GM12873 (cell line): ENCODE measurements around the gene CREBBP.

Experiments
- TF ChIP-seq, protein P1 (sequence below): IDR thresholded peaks from 2 replicates; pipeline ENCODE4 v1.5.1; 2012; ENCODE audit warnings: low read depth, mild to moderate bottlenecking, moderate library complexity, low read length, control low read depth; ENCODE audit not compliant: insufficient read depth; ENCODE audit errors: missing control alignments

Gene CREBBP

DNA sequence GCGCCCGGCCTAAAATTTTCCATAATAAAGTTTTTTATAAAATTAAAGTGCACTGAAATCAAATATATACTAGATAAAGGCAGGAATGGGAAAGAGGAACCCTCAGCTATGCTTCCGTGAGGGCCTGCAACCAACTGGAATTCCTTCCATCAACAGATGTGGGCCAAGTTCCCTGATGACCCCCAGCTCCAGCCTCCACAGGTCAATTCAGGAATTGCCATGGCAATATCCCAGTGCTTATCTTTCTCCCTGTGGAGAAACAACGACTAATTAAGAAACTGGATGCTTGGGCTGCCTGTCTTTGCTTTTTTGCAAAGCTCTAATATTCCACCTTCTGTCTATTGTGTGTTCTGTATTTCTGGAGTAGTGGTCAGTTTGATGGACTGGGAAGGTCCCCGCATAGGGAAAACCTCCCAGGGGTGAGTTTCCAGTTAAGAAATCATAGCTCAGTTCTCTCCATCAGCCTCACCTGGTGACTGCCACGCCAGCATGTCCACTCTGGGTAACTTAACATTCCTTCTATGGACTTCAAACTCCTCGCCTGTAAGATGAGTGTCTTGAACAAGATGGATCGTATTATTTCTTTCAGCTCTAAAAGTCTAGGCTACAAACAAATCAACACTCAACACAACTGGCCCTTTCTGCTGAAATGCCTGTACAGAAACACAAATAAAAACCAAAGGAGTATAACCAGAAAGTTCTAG is 67.9 kb downstream of the CREBBP start:
- TF ChIP-seq, protein P1, sequence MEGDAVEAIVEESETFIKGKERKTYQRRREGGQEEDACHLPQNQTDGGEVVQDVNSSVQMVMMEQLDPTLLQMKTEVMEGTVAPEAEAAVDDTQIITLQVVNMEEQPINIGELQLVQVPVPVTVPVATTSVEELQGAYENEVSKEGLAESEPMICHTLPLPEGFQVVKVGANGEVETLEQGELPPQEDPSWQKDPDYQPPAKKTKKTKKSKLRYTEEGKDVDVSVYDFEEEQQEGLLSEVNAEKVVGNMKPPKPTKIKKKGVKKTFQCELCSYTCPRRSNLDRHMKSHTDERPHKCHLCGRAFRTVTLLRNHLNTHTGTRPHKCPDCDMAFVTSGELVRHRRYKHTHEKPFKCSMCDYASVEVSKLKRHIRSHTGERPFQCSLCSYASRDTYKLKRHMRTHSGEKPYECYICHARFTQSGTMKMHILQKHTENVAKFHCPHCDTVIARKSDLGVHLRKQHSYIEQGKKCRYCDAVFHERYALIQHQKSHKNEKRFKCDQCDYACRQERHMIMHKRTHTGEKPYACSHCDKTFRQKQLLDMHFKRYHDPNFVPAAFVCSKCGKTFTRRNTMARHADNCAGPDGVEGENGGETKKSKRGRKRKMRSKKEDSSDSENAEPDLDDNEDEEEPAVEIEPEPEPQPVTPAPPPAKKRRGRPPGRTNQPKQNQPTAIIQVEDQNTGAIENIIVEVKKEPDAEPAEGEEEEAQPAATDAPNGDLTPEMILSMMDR, result no peak

DNA sequence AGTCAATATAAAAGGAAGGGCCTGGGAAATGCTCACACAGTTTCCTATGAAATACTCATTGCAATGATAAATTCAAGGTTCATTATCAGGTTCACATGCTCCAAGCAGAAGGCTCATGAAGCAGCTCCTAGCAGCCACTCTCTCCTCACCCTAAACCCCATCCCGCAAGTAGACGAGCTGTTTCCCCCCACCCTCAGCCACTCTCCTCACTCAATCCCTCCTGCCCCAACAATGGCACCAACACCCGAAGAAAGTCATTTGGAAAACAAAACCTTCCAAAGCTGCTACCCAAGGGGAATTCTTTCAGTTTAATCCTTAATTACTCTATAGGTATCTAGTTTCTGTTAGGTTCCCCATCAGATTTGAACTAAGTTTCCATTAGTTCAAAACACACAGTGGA is 69.7 kb downstream of the CREBBP start:
- TF ChIP-seq, protein P1, result no peak

DNA sequence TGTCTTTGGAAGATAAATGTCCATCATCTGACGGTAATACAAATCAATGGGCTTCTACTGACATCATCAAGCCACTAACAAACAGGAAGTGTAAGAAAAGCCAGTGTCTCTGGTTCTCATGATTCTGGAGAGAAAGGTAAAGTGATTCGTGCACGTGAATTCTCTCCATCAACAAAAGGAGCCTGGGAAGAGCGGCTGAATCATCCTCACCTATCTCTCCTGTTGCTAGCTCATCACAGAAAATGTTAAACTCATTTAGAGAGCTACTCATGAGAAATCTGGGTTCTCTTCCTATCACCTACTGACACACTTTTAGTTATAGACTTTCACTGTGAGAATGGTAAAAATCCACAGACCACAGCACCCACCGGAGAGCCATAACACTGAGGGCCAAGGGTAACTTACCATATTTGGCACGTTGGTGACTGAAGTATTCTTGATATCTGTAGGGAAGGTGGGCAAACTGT is 70.3 kb downstream of the CREBBP start:
- TF ChIP-seq, protein P1, result no peak

DNA sequence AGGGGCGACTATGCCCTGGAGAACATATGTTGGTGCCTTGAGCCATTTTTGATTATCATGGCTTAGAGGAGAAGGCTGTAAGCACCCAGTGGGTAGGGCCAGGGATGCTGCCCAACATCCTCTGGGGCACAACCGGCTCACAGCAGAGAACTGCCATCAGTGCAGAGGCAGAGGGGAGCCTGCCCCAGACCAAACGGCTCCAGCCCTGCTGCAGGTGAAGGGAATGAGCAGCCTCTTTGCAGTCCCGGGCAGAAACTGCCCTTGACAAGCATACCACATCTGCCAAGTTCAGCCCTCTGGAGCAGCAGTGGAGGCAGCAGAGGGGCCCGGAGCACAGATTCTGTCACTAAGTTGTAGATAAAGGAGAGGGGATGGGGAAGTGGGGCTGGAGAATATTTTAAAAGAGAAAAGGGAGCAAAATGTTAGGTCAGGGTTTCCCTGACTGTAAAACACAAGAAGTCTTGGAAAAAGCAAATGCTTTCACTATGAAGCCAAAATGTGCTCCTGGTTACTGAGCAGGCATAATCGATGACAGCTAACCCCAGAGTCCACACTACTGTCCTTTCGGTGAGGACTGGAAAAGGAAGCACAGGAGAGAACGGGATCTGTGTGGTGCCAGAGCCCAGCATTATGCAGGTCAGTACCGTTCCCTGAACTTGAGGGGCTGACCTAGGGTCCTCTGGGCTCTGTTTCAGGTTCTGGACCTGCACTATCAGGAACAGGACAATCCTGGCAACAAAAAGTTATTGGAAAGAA is 72.0 kb downstream of the CREBBP start:
- TF ChIP-seq, protein P1, result no peak

DNA sequence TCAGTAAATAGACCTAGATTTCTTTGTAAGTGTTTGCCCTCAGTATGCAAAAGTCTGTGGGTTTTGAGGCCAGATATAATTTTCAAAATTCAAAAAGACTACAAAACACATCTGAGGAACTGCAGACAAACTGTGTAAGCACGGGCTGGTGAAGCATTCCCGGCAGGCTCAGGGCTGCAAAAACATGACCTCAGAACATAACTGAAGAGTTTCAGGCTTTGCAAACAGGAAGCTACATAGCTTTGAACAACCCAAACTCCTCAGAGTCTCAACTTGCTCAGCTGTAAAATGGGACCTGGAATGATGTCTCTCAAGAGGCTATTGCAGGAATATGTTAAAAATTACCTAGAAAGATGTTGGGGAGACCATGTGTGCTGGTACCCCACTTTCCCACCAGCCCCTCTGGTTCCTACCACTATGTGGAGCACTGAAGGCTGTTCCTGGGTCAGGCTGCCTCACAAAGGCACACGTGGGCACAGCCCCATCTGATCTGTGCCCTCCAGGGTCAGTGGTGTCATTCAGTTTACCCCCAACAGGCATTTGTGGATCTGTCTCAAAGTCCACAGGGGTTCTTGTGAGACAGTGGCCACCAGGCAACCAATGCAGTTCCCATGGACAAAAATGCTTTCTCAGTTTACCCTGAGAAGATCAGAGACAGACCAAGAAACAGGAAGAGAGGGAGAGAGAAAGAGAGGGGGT is 72.9 kb downstream of the CREBBP start:
- TF ChIP-seq, protein P1, result no peak

DNA sequence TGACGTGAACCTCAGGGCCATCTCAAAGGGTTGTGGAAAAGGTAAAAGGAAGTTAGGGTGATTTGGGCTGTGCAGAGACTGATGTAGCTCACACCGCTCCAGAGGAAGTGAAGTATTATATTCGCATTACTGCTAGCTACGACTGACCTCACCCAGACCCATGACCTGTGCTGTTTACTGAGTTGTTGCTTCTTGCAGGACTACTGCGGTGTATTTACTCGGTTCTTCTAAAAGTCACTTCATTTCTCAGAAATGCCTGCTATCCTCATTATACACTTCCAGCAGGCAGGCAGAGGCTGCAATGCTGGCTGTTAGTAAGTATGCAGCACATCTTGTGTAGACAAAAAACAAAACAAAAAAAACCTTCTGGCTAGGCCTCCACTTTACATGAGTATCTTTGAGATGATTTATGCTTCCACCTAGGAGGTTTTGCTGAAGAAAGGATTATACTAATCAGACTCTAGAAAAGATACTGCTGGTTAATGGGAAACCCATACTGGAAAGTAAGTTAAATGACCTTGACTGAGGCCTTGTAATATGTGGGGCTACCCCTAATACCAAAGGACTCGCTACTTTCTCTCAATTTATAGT is 76.0 kb downstream of the CREBBP start:
- TF ChIP-seq, protein P1, result no peak
